CD4-positive, alpha-beta T cell (primary cell): ENCODE results near the gene ENPP7. TPM values are rescaled to one million over a fixed set of nuclear protein-coding genes. Genes with fewer than 3 reads are reported as not detected.

ENCODE experiments used
- ATAC-seq: fragments of 200-7000 bp; cut with Tn5 transposase; one replicate; pipeline ENCODE4 v1.10.0; 2022; ENCODE audit warnings: mild to moderate bottlenecking; ENCODE audit not compliant: poor library complexity
- CTCF ChIA-PET: fragments of 350-600 bp; sonication (Branson Sonifier 250); formaldehyde crosslinking; loops from one replicate; lab custom pipeline; 2021; ENCODE audit warnings: antibody characterized with exemption, inconsistent platforms; lab: Charles Lee
- POLR2A ChIA-PET: fragments of 350-600 bp; sonication (Branson Sonifier 250); formaldehyde crosslinking; loops from one replicate; lab custom pipeline; 2021; ENCODE audit warnings: antibody characterized with exemption, inconsistent platforms; lab: Charles Lee
- DNase-seq, 14 experiments: peaks; one replicate each; pipeline ENCODE4 v3.0.0-alpha.2; 2013 to 2020; ENCODE audit warnings: mixed read lengths in 2 of 14
- H3K27ac ChIP-seq, 2 donors: one replicate each; pipeline versions ENCODE4 v1.5.1 to v1.7.0; 2013; ENCODE audit warnings: low read length in 2 of 2, low read depth in 1 of 2, mild to moderate bottlenecking in 1 of 2
- H3K27me3 ChIP-seq, 2 experiments: 1 replicate in 1 of 2; 2 replicates in 1 of 2; pipeline versions ENCODE4 v1.6.1 to v1.7.0; 2013; ENCODE audit warnings: low read length in 2 of 2, control low read depth in 1 of 2, mild to moderate bottlenecking in 1 of 2, moderate library complexity in 1 of 2; ENCODE audit not compliant: insufficient read depth in 2 of 2, control insufficient read depth in 1 of 2
- H3K36me3 ChIP-seq: one replicate; pipeline ENCODE4 v1.6.1; 2013; ENCODE audit warnings: low read length, control low read depth; ENCODE audit not compliant: insufficient read depth
- H3K4me1 ChIP-seq: one replicate; pipeline ENCODE4 v1.6.1; 2013; ENCODE audit warnings: low read length, control low read depth; ENCODE audit not compliant: insufficient read depth
- H3K4me3 ChIP-seq: one replicate; pipeline ENCODE4 v1.5.1; 2013; ENCODE audit warnings: mild to moderate bottlenecking, low read length, moderate library complexity
- H3K9me3 ChIP-seq, 2 experiments: 1 replicate in 1 of 2; 2 replicates in 1 of 2; pipeline versions ENCODE4 v1.6.1 to v1.7.0; 2013; ENCODE audit warnings: low read length in 2 of 2, mild to moderate bottlenecking in 2 of 2, control low read depth in 1 of 2, moderate library complexity in 1 of 2; ENCODE audit not compliant: control insufficient read depth in 1 of 2, insufficient read depth in 1 of 2
- H3K27ac Mint-ChIP-seq: one replicate; pipeline ENCODE4 v1.8.0; 2020; ENCODE audit warnings: mixed read lengths
- H3K27me3 Mint-ChIP-seq: one replicate; pipeline ENCODE4 v1.8.0; 2021; ENCODE audit warnings: mixed read lengths
- H3K36me3 Mint-ChIP-seq: one replicate; pipeline ENCODE4 v1.8.0; 2021; ENCODE audit warnings: low read depth, mixed read lengths
- H3K4me1 Mint-ChIP-seq: one replicate; pipeline ENCODE4 v1.8.0; 2021; ENCODE audit warnings: low read depth, mixed read lengths
- H3K4me3 Mint-ChIP-seq: one replicate; pipeline ENCODE4 v1.8.0; 2020; ENCODE audit warnings: mild to moderate bottlenecking, mixed read lengths
- H3K9me3 Mint-ChIP-seq: one replicate; pipeline ENCODE4 v1.8.0; 2020; ENCODE audit warnings: mixed read lengths
- intact Hi-C, 2 experiments: fragments of 100-400 bp; cut with DNase I in 1 of 2; cut with micrococcal nuclease in 1 of 2; formaldehyde crosslinking; loops; one replicate each; pipeline versions ENCODE4 v1.15.1 to v1.9.0; 2023 to 2025; cut with DNase I, micrococcal nuclease
- total RNA-seq, 174 experiments: library from RNA in 2 of 174; stranded (reverse) in 2 of 174; gene quantifications; one replicate each; pipeline ENCODE4 v1.2.3 and lab custom pipeline; 2021 to 2026
- TF ChIP-seq, protein P1 (sequence below): fragments of 200-600 bp; IDR thresholded peaks from one replicate; pipeline ENCODE4 v1.8.0; 2022; ENCODE audit warnings: antibody characterized with exemption, mild to moderate bottlenecking

The ENPP7 gene
- total RNA-seq, 2 experiments from 2014 or later: not detected

DNA sequence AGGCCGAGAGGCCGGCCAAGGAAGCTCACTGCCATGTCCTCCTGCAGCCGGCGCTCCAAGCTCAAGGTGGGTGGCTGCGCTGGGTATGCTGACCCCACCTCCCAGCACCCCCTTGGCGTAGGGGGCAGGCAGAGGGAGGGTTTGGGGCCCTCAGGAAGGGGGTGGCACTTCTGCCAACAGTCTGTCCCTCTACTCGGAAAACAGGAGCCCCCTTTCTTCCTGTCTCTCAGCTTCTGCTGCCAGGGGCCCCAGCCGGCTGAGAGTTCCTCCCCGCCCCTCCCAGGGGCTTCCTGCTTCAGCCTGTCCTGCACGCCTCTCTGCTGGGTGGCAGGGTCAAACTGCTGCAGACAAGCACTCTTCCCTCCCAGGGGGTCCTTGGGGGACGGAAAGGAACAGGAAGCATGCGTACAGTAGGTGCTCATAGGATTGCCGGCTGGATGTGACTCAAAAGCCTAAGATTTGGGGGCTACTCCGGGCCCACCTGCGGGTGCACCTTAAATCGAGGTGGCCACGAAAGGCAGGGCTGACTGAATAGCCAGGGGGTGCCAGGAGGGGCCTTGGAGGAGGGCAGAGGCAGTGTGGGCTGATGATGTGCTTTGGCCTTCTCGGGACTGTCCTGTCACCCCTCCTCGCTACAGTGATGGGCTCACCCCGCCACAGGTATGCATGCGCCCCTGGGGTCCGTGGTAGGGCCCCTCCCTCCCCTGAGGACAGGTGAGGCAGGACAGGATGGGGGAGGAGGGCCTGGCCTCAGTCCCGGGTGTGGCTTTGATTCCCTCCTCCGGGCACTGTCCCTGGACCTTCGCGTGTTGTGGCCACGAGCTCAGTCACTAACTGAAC is 51.2 kb downstream of the ENPP7 start:
- intact Hi-C loops: loop anchor here in 1 of 2 experiments (2.0 kb wide), 1 partner anchor 15 kb away; the partner anchor contains the start of gene CBX8

DNA sequence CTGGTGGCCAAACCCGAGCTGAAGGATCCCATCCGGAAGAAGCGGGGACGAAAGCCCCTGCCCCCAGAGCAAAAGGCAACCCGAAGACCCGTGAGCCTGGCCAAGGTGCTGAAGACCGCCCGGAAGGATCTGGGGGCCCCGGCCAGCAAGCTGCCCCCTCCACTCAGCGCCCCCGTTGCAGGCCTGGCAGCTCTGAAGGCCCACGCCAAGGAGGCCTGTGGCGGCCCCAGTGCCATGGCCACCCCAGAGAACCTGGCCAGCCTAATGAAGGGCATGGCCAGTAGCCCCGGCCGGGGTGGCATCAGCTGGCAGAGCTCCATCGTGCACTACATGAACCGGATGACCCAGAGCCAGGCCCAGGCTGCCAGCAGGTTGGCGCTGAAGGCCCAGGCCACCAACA is 53.1 kb downstream of the ENPP7 start:
- peaks cover 12% of the 10 kb centered on the region for H3K4me1 Mint-ChIP-seq
- ATAC-seq (no peak), DNase-seq (no peak)
- CTCF ChIA-PET: no interaction called here
- peaks cover 68 to 73% of the 10 kb centered on the region in 2 experiments for H3K27me3 ChIP-seq
- H3K36me3 Mint-ChIP-seq: no peaks in the 10 kb centered on the region
- TF ChIP-seq, protein P1, sequence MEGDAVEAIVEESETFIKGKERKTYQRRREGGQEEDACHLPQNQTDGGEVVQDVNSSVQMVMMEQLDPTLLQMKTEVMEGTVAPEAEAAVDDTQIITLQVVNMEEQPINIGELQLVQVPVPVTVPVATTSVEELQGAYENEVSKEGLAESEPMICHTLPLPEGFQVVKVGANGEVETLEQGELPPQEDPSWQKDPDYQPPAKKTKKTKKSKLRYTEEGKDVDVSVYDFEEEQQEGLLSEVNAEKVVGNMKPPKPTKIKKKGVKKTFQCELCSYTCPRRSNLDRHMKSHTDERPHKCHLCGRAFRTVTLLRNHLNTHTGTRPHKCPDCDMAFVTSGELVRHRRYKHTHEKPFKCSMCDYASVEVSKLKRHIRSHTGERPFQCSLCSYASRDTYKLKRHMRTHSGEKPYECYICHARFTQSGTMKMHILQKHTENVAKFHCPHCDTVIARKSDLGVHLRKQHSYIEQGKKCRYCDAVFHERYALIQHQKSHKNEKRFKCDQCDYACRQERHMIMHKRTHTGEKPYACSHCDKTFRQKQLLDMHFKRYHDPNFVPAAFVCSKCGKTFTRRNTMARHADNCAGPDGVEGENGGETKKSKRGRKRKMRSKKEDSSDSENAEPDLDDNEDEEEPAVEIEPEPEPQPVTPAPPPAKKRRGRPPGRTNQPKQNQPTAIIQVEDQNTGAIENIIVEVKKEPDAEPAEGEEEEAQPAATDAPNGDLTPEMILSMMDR: no peak
- peaks cover 10% of the 10 kb centered on the region for H3K4me1 ChIP-seq
- H3K4me3 Mint-ChIP-seq: no peak overlapping the region
- H3K27ac ChIP-seq: no peak overlapping the region
- H3K9me3 ChIP-seq: peaks cover 0 to 21% of the 10 kb centered on the region in 2 experiments
- intact Hi-C loops: no loop called here
- no peaks in the 10 kb centered on the region for H3K9me3 Mint-ChIP-seq
- peaks cover 82% of the 10 kb centered on the region for H3K27me3 Mint-ChIP-seq
- H3K36me3 ChIP-seq: no peaks in the 10 kb centered on the region
- H3K27ac Mint-ChIP-seq: no peak overlapping the region
- POLR2A ChIA-PET: no interaction called here
- H3K4me3 ChIP-seq: no peak overlapping the region

More for the DNA sequence above, 51.2 kb downstream of the ENPP7 start:
- Mint-ChIP-seq H3K4me1 (peaks cover 22% of the 10 kb centered on the region), H3K4me3 (no peak overlapping the region), H3K9me3 (no peaks in the 10 kb centered on the region), H3K27me3 (peaks cover 73% of the 10 kb centered on the region), H3K27ac (no peak overlapping the region), H3K36me3 (no peaks in the 10 kb centered on the region)
- ChIA-PET CTCF (no interaction called here), POLR2A (no interaction called here)
- Histone ChIP-seq H3K36me3 (no peaks in the 10 kb centered on the region), H3K4me1 (peaks cover 25% of the 10 kb centered on the region), H3K9me3 (peaks cover 0 to 25% of the 10 kb centered on the region in 2 experiments), H3K4me3 (no peak overlapping the region), H3K27me3 (peaks cover 61 to 65% of the 10 kb centered on the region in 2 experiments), H3K27ac (no peak overlapping the region)
- ATAC-seq: no peak
- TF ChIP-seq, protein P1: no peak
- no peak for DNase-seq

DNA sequence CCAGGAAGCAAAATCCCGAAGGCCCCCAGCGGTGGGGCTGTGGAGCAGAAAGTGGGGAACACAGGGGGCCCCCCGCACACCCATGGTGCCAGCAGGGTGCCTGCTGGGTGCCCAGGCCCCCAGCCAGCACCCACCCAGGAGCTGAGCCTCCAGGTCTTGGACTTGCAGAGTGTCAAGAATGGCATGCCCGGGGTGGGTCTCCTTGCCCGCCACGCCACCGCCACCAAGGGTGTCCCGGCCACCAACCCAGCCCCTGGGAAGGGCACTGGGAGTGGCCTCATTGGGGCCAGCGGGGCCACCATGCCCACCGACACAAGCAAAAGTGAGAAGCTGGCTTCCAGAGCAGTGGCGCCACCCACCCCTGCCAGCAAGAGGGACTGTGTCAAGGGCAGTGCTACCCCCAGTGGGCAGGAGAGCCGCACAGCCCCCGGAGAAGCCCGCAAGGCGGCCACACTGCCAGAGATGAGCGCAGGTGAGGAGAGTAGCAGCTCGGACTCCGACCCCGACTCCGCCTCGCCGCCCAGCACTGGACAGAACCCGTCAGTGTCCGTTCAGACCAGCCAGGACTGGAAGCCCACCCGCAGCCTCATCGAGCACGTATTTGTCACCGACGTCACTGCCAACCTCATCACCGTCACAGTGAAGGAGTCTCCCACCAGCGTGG is 53.7 kb downstream of the ENPP7 start:
- Mint-ChIP-seq H3K4me3 (no peak overlapping the region), H3K27ac (no peak overlapping the region), H3K36me3 (no peaks in the 10 kb centered on the region), H3K4me1 (peaks cover 9% of the 10 kb centered on the region), H3K27me3 (peaks cover 82% of the 10 kb centered on the region), H3K9me3 (no peaks in the 10 kb centered on the region)
- no peak for DNase-seq
- ATAC-seq: no peak
- no peak overlapping the region for H3K4me3 ChIP-seq
- ChIA-PET POLR2A (no interaction called here), CTCF (no interaction called here)
- no peak overlapping the region for H3K27ac ChIP-seq
- H3K36me3 ChIP-seq: no peaks in the 10 kb centered on the region
- peaks cover 8% of the 10 kb centered on the region for H3K4me1 ChIP-seq
- TF ChIP-seq, protein P1: no peak
- intact Hi-C loops: no loop called here
- H3K27me3 ChIP-seq: peaks cover 68 to 73% of the 10 kb centered on the region in 2 experiments
- peaks cover 0 to 18% of the 10 kb centered on the region in 2 experiments for H3K9me3 ChIP-seq
